Right ventricle myocardium inferior (tissue), 1 donor: ENCODE measurements around the gene AMDHD2. TPM values are rescaled to one million over a fixed set of nuclear protein-coding genes. Genes with fewer than 3 reads are reported as not detected.
"Not testable (repeated sequence)": the region's sequence is repeated elsewhere in the genome, so short reads cannot be mapped to it uniquely, and the experiment has no call there.

Source experiments
- ATAC-seq: fragments of 200-7000 bp; cut with Tn5 transposase; one replicate; pipeline ENCODE4 v1.9.1; 2020; ENCODE audit warnings: mild to moderate bottlenecking, moderate library complexity
- DNase-seq: peaks from one replicate; pipeline ENCODE4 v3.0.0; 2021; ENCODE audit errors: missing footprints
- intact Hi-C: fragments of 100-400 bp; cut with DNase I; formaldehyde crosslinking; loops from one replicate; pipeline ENCODE4 v1.11.0; 2022
- long read RNA-seq: library from polyadenylated mRNA; unstranded; transcript quantifications from one replicate; pipeline ENCODE4 v2.0.0, GENCODE V29; 2021
- total RNA-seq: library from RNA; stranded (reverse); fragmentation: NEBNext Ultra II Directional; extraction: Animal tissue kit (Norgen Biotek cat#: 25700); gene quantifications from one replicate; pipeline ENCODE4 v1.2.1, GENCODE V29; 2021
- donor health status: DM: no; HTN: yes; CAD: no; lungs with severe emphysema.

Gene AMDHD2, protein sequence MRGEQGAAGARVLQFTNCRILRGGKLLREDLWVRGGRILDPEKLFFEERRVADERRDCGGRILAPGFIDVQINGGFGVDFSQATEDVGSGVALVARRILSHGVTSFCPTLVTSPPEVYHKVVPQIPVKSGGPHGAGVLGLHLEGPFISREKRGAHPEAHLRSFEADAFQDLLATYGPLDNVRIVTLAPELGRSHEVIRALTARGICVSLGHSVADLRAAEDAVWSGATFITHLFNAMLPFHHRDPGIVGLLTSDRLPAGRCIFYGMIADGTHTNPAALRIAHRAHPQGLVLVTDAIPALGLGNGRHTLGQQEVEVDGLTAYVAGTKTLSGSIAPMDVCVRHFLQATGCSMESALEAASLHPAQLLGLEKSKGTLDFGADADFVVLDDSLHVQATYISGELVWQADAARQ
- total RNA-seq: 16.2 TPM
- long read RNA-seq, transcript AMDHD2-202 (10 exons, 3,273 nt): major isoform, 5 of 18 reads
- long read RNA-seq, partial matches to known transcripts: 2 of 18 reads
- long read RNA-seq, other reads (novel, unspliced or antisense): 7 of 18 reads

GRCh38 chr16:2520097-2520783 is at the start of gene AMDHD2:
Gene AMDHD2 (plus strand): TSS chr16:2520371. CDS start chr16:2520459, 88 bp downstream.
- ATAC-seq (peak; percentile 78), DNase-seq (peak; percentile 96)
- intact Hi-C loops: no loop called here

- intact Hi-C loops: no loop called here
- DNase-seq (no peak), ATAC-seq (no peak)
Measured at GRCh38 chr16:2470603-2471015, 49.6 kb upstream of the AMDHD2 start.

DNA sequence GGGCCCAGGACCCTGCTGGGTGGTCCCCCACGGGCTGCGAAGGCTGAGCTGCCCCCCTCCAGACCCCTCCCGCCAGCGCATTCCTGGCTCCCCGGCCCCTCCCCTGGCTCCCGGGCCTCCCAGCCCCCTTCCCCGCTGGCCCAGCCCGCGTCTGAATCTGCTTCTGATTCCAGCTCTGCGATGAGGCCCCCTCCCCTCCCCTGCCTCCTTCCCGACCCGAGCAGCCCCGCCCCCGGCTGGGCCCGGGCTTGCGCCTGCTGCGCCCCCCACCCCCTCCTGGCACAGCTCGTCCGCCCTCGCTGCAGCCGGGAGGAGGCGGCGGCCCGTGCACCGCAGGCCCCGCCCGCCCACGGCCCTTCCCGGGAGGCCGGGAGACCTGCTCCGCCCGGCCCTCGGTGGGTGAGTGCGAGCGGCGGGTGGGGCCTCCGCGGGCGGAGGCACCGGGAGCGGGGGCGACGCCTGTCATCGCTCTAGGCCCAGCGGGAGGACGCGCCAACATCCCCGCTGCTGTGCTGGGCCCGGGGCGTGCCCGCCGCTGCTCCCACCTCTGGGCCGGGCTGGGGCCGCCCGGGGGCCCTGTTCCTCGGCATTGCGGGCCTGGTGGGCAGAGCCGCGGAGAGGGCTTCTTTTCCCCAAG is 49.0 kb upstream of the AMDHD2 start, which contains the start of gene NTN3:
TSS of gene NTN3 (plus strand) at position 282 of the 637 bp plus-strand sequence. CDS start 405 bp downstream, outside the sequence.
- intact Hi-C loops: no loop called here
- no peak for DNase-seq
- no peak for ATAC-seq

- ATAC-seq (no peak), DNase-seq (no peak)
- intact Hi-C loops: no loop called here
Measured at GRCh38 chr16:2471653-2472487, 48.3 kb upstream of the AMDHD2 start.

DNA sequence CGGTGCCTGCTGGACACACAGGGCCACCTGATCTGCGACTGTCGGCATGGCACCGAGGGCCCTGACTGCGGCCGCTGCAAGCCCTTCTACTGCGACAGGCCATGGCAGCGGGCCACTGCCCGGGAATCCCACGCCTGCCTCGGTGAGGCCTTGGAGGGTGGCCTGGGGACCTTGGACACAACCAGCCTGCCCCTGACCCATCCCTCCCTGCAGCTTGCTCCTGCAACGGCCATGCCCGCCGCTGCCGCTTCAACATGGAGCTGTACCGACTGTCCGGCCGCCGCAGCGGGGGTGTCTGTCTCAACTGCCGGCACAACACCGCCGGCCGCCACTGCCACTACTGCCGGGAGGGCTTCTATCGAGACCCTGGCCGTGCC is 47.7 kb upstream of the AMDHD2 start:
- DNase-seq: no peak
- intact Hi-C loops: no loop called here
- no peak for ATAC-seq

- no peak for ATAC-seq
- no peak for DNase-seq
- intact Hi-C loops: no loop called here
Measured at GRCh38 chr16:2472885-2473445, 47.2 kb upstream of the AMDHD2 start.

DNA sequence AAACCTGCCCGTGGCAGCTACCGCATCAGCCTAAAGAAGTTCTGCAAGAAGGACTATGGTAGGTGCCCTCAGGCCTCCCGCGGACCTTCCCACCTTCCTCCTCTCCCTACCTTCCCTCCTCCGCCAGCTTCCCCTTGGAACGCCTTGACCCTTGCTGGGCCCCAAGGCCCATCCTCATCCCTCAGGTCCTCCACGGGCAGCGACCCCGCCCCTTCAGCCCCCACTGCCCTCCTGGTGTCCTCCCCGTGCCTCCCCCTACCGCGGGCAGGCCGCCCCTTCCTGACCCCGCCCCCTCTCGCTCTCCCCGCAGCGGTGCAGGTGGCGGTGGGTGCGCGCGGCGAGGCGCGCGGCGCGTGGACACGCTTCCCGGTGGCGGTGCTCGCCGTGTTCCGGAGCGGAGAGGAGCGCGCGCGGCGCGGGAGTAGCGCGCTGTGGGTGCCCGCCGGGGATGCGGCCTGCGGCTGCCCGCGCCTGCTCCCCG is 46.7 kb upstream of the AMDHD2 start:
- DNase-seq: no peak
- intact Hi-C loops: no loop called here

DNA sequence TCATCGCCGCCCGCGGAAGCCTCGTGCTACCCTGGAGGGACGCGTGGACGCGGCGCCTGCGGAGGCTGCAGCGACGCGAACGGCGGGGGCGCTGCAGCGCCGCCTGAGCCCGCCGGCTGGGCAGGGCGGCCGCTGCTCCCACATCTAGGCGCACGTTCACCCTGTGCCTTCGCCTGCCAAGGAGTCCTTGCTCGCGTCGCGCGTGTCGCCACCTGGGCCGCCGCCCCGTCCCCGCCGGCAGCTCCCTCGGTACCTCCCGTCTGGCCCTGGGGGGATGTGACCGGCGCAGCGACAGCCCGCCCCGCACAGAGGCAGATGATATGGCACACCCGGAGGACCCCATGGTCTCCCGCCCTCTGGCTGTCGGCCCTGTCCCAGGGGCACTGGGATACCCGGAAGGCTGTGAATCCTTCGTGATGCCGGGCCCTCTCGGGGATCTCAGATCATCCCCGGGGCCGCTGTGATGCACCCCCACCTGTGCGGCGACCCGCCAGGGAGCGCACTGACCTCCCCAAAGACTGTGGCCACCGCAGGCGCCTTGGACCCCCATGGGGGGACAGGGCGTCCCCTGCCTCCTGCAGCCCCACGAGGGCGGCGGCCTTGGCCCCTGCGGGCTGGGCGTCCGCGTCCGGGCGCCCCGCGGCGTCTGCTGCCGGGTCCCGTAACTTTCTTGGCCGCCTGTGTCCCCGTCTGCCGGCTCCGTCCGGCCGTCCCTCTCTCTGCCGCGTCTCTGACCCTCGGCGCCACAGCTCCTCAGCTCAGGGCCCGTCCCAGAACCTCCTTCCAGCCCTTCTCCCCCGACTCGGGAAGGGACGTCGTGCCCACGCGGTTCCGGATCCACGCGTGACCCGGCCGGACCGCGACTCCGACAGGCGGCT is 45.9 kb upstream of the AMDHD2 start:
- DNase-seq (peak; percentile 68), ATAC-seq (peak; percentile 68)
- intact Hi-C loops: loop anchor here (2.0 kb wide), 1 partner anchor 27 kb away; no protein-coding TSS in a partner anchor

More for the DNA sequence above, 46.7 kb upstream of the AMDHD2 start:
- no peak for ATAC-seq

DNA sequence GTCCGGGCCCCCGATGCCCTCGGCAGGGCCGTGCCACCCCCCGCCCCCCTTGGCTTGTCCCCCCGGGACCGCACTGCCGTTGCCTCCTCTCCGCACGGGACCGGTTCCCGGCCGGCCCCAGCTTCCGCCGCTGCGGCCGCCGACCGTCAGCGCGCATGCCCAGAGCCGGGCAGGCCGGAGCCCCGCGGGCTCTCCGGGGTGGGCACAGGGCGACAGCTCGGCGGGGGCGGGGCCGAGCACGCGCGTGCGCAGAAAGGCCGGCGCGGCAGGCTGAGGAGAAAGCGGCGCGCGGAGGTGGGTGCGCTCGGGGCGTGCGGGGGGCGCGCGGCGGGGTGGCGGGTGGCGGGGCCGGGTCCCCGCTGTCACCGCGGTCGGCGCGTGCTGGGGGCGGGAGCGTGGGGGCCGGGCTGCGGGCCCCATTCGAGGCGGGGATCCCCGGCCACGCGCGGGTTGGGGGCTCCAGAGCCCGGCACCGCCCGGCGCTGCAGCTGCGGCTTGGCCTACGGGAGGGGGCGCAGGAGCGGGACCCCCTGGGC is 45.2 kb upstream of the AMDHD2 start, which contains the start of gene TBC1D24:
TSS of gene TBC1D24 (plus strand) at position 251 of the 536 bp plus-strand sequence. CDS start 21,022 bp downstream, outside the sequence.
- intact Hi-C loops: loop anchor here (2.0 kb wide), 1 partner anchor 26 kb away; no protein-coding TSS in a partner anchor
- DNase-seq: peak; percentile 93
- ATAC-seq: peak; percentile 95

DNA sequence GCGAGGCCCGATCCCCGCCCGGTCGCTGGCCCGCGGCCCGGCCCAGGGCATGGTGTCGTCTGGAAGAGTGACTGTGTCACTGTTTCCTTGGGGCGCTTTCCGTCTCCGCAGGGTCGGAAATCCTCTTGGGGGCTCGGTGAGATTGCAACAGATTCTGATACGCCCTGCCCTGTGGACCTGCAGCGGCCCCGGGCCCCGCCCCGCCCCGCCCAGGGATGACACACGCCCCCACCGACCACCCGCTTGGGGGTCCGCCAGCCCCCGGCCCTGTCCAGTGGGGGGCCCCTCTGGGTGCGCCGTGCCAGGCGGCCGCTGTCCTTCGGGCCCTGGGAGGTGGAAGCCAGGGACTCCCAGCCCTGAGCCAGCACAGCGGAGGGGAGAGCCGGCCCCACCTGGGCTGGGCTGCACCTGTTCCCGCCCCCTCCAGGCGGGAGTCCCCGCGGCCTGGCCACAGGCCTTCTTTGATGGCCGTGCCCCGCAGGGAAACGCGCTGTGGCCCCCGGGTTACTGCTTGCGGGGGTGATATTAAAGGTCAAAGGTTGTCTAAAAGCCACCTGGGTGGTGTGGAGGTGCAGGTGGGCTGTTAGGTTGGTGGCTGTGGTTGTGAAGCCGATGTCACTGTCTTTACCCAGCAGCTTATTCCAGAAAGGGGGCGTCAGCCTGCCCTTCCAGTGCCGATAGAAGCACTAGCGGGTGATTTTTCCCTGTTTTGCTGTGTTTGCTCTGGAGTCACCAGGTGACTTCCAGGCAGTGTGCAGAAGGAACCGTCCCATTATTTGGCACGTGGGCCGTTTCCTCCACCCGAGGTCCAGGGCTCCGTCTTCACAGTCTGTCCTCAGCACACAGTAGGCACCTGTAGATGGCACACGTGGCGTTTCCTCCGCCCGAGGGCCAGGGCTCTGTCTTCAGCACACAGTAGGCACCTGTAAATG is 44.5 kb upstream of the AMDHD2 start:
- intact Hi-C loops: loop anchor here (2.0 kb wide), 1 partner anchor 25 kb away; no protein-coding TSS in a partner anchor
- peak; percentile 63 for DNase-seq
- ATAC-seq: no peak

GRCh38 chr16:2476345-2476720 is 43.8 kb upstream of the AMDHD2 start:
- intact Hi-C loops: no loop called here
- ATAC-seq (no peak), DNase-seq (peak; percentile 11)

- ATAC-seq (no peak), DNase-seq (no peak)
- intact Hi-C loops: no loop called here
Measured at GRCh38 chr16:2476741-2477140, 43.4 kb upstream of the AMDHD2 start.

DNA sequence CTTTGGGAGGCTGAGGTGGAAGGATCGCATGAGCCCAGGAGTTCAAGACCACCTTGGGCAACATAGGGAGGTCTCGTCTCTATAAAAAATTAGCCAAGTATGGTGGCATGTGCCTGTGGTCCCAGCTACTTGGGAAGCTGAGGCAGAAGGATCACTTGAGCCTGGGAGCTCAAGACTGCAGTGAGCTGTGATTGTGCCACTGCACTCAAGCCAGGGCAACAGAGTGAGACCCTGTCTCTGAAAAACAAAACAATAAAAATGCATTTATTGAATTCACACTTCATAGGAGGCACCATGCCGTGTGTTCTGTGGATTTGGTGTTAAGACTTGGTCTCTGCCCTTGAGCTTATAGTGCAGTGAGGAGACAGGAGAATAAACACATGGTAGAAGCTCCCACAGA is 42.8 kb upstream of the AMDHD2 start:
- DNase-seq (no peak), ATAC-seq (no peak)
- intact Hi-C loops: no loop called here

DNA sequence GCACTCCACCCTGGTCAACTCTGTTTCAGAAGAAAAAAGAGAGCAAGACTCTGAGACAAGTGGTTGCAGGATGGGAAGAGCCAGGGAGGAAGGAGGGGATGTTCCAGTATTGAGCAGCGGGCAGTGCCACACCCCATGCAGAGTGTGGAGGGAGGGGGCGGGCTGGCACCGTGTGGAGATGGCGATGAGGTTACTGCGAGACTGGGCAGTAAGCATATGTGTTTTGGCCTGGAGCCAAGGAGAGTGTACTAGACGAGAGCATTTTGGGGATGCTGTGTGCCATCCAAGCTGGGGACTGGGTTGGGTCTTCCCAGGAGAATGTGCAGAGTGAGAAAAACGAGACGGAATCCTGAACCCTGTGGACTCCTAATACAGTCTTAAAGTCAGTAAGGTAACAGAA is 41.9 kb upstream of the AMDHD2 start:
- DNase-seq: peak; percentile 39
- no peak for ATAC-seq

DNA sequence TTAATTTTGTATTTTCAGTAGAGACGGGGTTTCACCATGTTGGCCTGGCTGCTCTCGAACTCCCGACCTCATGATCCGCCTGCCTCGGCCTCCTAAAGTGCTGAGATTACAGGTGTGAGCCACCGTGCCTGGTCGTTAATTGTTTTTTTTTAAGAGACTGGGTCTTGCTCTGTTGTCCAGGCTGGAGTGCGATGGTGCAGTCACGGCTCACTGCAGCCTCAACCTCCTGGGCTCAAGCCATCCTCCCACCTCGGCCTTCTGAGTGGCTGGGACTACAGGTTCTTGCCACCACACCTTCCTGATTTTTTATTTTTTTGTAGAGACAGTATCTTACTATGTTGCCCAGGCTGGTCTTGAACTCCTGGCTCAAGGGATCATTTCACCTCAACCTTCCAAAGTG is 40.2 kb upstream of the AMDHD2 start:
- DNase-seq, ATAC-seq, intact Hi-C loops: not testable (repeated sequence)

More for the DNA sequence above, 41.9 kb upstream of the AMDHD2 start:
- intact Hi-C loops: no loop called here
